GM18909 (cell line): ENCODE data around the gene PLAGL2.

ENCODE experiments used
- ATAC-seq: cut with Tn5 transposase; IDR thresholded peaks from one replicate; pipeline ENCODE4 v1.9.1; 2021; ENCODE audit warnings: mild to moderate bottlenecking; ENCODE audit not compliant: unreplicated experiment, poor library complexity

Gene PLAGL2

GRCh38 chr20:32155017-32155981, 52.2 kb downstream of the PLAGL2 start:
- no peak for ATAC-seq

DNA sequence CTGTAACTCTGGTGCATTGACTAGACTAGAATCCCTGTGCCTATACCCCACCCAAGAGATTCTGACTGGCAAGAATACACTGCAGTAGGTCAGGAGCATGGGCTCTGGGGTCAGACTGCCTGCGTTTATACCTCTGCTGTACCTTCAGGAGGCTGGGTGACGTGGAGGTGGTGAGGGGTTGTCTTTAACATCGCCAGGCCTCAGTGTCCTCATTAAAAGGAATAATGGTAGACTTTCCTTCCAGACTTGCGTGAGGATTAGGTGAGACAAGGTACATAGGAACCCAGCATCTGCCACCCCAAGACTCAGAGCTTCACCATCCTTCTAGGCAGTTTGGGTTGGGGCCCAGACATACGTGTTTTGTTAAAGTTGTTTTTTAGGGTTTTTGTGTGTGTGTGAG, 53.8 kb downstream of the PLAGL2 start:
- no peak for ATAC-seq

- ATAC-seq, result no peak
These were observed 54.3 kb downstream of the PLAGL2 start for GRCh38 chr20:32153156-32153665.

- no peak for ATAC-seq
These were observed 55.0 kb downstream of the PLAGL2 start for GRCh38 chr20:32152421-32153155.

DNA sequence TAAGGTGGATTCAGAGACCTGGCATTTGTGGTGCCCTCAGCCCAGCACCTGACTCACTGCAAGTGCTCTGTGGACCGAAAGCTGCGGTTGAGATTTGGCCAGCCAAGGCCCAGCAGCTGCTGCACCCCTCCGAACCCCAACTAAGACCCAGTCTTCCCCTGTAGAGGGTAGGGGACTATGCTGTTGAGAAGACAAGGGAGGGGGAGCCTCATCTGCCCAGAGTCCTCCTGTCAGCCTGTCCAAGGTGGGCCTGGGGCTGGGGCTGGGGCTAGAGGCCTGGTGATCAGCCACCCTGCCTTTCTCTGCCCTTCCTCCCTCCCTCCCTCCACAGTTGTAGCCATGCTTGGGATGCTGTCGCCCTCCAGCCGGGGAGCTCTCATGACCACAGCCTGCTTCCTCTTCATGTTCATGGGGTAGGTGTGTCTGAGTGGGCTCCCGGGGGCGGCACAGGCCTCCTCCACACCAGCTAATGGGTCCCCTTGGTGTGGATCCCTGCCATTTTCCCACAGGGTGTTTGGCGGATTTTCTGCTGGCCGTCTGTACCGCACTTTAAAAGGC, 57.2 kb downstream of the PLAGL2 start:
- no peak for ATAC-seq

DNA sequence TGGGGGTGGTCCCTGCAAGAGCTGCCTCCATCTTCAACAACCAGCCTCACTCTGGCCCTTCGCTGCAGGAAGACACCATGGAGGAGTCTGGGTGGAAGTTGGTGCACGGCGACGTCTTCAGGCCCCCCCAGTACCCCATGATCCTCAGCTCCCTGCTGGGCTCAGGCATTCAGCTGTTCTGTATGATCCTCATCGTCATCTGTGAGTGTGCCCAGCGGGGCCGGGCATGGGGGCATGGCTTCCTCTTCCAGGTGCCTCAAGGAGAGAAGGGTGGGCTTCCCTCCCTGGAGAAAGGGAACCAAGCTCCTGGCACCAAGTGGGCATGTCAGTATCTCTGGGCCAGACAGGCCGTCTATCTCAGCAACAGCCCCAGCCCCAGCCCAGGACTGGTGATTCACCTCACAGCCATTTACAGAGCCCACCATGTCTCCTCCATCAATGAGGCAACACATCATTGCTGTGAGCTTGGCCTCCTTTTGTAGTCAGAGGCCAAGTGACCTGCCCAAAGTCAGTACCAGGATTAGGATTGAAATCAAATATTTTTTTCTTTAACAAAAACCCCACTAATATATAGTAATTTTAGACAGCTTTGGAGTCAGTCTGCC, 57.9 kb downstream of the PLAGL2 start:
- ATAC-seq, result no peak

DNA sequence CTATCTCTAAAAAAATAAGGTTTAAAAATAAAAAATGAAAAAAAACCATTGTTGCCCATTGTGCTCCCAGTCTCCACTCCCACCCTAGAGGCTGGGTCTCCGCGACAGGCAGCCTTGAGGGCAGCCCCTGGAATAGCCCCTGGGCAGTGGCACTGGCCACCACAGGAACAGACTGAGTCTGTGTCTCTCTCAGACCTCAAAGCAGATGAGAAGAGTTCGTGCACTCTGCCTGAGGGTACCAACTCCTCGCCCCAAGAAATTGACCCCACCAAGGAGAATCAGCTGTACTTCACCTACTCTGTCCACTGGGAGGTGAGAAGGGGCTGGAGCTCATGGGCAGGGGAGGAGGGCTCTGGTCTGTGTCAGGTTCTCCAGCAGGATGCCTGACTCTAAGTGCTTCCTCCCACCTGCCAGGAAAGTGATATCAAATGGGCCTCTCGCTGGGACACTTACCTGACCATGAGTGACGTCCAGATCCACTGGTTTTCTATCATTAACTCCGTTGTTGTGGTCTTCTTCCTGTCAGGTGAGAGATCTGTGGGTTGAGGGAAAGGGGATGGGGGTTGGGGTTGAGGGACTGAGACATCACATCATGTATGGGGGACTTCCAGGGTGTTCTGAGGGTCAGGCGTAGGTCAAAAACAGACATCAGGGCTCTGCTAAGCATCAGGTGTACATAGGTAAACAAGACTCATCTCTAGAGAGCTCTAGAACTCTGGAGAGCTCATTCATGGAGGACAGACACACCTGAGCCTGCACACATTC, 62.5 kb downstream of the PLAGL2 start:
- no peak for ATAC-seq

- ATAC-seq, result no peak
These were observed 64.6 kb downstream of the PLAGL2 start for GRCh38 chr20:32142991-32143390.
